K562 treated with DMSO at 1 percent for 48 hours (cell line): ENCODE data around the gene AASDHPPT. TPM values are rescaled to one million over a fixed set of nuclear protein-coding genes. Genes with fewer than 3 reads are reported as not detected.

Source experiments
- total RNA-seq: library from RNA; unstranded; fragments of 300-600 nt; gene quantifications from 2 replicates; pipeline ENCODE4 v1.2.3, GENCODE V29; 2022; ENCODE audit warnings: low replicate concordance; ENCODE audit errors: extremely low read depth

The AASDHPPT gene
- not detected in 2 replicates for total RNA-seq

GRCh38 chr11:106077609-106078455, at the start of gene AASDHPPT:
TSS of gene AASDHPPT (plus strand) at chr11:106077662. CDS start at chr11:106077711, 49 bp downstream.

GRCh38 chr11:106076919-106077608, 398 bp upstream of the AASDHPPT start, which contains the start of gene KBTBD3:
TSS of gene KBTBD3 (minus strand) at chr11:106077347. CDS start at chr11:106059097, 18,250 bp downstream.

Other genes starting within 250 kb of the AASDHPPT start
- not detected in 2 replicates for gene MSANTD4, start 55.4 kb upstream of the AASDHPPT start, total RNA-seq
- not detected in 2 replicates for gene KBTBD3, start 315 bp upstream of the AASDHPPT start, total RNA-seq